Measurements from ENCODE around the gene FBXW12.

- no peak for TF ChIP-seq CTCF (IDR thresholded peaks at IDR 0.05 in 8 of 11, conservative IDR thresholded peaks at IDR 0.05 in 3 of 11)
- no peak for TF ChIP-seq POLR2AphosphoS5 (IDR thresholded peaks at IDR 0.05)
- no peak for TF ChIP-seq POLR2A (IDR thresholded peaks at IDR 0.05)
These were observed 45.6 kb downstream of the FBXW12 start for GRCh38 chr3:48417529-48418108.
